GM12878 (cell line): Measurements from ENCODE around the gene MAP7.

Source experiments
- MYC ChIP-seq: IDR thresholded peaks from 2 replicates; pipeline ENCODE4 v1.6.1; 2011; ENCODE audit warnings: mild to moderate bottlenecking, low read length, moderate library complexity, inconsistent platforms; ENCODE audit not compliant: insufficient read depth, insufficient replicate concordance, insufficient read length, severe bottlenecking
- POLR2AphosphoS5 ChIP-seq: IDR thresholded peaks from 2 replicates; pipeline ENCODE4 v1.6.1; 2011; ENCODE audit warnings: mild to moderate bottlenecking, low read length, inconsistent platforms
- RB1 ChIP-seq: fragments of 450-650 bp; formaldehyde crosslinking; IDR thresholded peaks from 2 replicates; pipeline ENCODE4 v1.6.1; 2017; ENCODE audit warnings: mild to moderate bottlenecking, borderline replicate concordance
- SMAD1 ChIP-seq: fragments of 450-650 bp; IDR thresholded peaks from 2 replicates; pipeline ENCODE4 v1.6.1; 2018; ENCODE audit warnings: mild to moderate bottlenecking, low read depth; ENCODE audit not compliant: partially characterized antibody
- SMC3 ChIP-seq: IDR thresholded peaks from 2 replicates; pipeline ENCODE4 v1.6.1; 2011; ENCODE audit warnings: low read length, improper control_type of control experiment, borderline replicate concordance
- ZNF24 ChIP-seq: fragments of 450-650 bp; IDR thresholded peaks from 2 replicates; pipeline ENCODE4 v1.6.1; 2017; ENCODE audit warnings: antibody characterized with exemption, mild to moderate bottlenecking
- TF ChIP-seq, protein P1 (sequence below), 3 experiments: IDR thresholded peaks in 2 of 3; conservative IDR thresholded peaks in 1 of 3; 2 replicates each; pipeline ENCODE4 v1.5.1; 2011; ENCODE audit warnings: low read depth in 3 of 3, low read length in 3 of 3, mild to moderate bottlenecking in 3 of 3, control low read depth in 2 of 3, moderate library complexity in 2 of 3, inconsistent platforms in 1 of 3, mixed read lengths in 1 of 3; ENCODE audit not compliant: control insufficient read depth in 2 of 3, insufficient read depth in 1 of 3; ENCODE audit errors: extremely low read depth in 1 of 3
- TF ChIP-seq, protein P2 (sequence below): fragments of 450-650 bp; IDR thresholded peaks from 2 replicates; pipeline ENCODE4 v1.6.1; 2017; ENCODE audit warnings: mild to moderate bottlenecking, moderate library complexity
- TF ChIP-seq, protein P3 (sequence below): fragments of 150-350 bp; IDR thresholded peaks from 2 replicates; pipeline ENCODE4 v1.6.1; 2014; ENCODE audit warnings: mild to moderate bottlenecking, low read depth, low read length
- TF ChIP-seq, protein P4 (sequence below): IDR thresholded peaks from 2 replicates; pipeline ENCODE4 v1.6.1; 2012; ENCODE audit warnings: low read depth, low read length, improper control_type of control experiment

DNA sequence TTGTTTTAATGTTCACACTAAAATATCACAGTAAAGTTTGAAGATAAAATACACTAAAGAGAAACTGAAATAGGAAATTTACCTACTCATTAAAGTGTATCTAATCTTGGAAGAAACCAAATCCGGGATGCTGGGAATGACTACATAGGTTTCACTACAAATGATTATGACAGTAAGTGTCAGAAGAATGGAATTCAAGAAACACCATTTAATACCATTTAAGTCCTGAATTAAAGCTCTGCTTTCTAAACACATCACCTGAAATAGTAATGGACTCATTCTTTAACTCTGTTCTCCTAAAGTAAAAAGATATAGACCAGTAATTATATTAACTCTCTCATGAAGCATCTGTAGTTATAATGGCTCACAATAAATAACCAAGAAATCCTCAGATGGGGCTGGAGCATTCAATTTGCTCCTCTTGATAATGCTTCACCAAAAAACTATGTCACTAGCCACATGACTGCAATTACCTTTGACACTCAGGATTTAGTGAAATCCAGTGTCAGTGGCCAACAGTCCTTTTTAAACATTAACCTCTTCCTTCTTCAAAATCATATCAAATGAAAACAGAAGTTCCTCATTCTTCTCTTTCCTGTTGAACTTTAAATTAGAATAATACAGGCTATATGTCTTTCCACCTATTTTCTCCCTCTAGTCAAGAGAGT is 41.4 kb downstream of the MAP7 start:
- TF ChIP-seq, protein P1, sequence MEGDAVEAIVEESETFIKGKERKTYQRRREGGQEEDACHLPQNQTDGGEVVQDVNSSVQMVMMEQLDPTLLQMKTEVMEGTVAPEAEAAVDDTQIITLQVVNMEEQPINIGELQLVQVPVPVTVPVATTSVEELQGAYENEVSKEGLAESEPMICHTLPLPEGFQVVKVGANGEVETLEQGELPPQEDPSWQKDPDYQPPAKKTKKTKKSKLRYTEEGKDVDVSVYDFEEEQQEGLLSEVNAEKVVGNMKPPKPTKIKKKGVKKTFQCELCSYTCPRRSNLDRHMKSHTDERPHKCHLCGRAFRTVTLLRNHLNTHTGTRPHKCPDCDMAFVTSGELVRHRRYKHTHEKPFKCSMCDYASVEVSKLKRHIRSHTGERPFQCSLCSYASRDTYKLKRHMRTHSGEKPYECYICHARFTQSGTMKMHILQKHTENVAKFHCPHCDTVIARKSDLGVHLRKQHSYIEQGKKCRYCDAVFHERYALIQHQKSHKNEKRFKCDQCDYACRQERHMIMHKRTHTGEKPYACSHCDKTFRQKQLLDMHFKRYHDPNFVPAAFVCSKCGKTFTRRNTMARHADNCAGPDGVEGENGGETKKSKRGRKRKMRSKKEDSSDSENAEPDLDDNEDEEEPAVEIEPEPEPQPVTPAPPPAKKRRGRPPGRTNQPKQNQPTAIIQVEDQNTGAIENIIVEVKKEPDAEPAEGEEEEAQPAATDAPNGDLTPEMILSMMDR (IDR thresholded peaks at IDR 0.05 in 2 of 3, conservative IDR thresholded peaks at IDR 0.05 in 1 of 3; ENCODE audit: control insufficient read depth in 2 of 3, extremely low read depth in 1 of 3, insufficient read depth in 1 of 3, low read depth in 3 of 3, low read length in 3 of 3), result no peak
- TF ChIP-seq, protein P2, sequence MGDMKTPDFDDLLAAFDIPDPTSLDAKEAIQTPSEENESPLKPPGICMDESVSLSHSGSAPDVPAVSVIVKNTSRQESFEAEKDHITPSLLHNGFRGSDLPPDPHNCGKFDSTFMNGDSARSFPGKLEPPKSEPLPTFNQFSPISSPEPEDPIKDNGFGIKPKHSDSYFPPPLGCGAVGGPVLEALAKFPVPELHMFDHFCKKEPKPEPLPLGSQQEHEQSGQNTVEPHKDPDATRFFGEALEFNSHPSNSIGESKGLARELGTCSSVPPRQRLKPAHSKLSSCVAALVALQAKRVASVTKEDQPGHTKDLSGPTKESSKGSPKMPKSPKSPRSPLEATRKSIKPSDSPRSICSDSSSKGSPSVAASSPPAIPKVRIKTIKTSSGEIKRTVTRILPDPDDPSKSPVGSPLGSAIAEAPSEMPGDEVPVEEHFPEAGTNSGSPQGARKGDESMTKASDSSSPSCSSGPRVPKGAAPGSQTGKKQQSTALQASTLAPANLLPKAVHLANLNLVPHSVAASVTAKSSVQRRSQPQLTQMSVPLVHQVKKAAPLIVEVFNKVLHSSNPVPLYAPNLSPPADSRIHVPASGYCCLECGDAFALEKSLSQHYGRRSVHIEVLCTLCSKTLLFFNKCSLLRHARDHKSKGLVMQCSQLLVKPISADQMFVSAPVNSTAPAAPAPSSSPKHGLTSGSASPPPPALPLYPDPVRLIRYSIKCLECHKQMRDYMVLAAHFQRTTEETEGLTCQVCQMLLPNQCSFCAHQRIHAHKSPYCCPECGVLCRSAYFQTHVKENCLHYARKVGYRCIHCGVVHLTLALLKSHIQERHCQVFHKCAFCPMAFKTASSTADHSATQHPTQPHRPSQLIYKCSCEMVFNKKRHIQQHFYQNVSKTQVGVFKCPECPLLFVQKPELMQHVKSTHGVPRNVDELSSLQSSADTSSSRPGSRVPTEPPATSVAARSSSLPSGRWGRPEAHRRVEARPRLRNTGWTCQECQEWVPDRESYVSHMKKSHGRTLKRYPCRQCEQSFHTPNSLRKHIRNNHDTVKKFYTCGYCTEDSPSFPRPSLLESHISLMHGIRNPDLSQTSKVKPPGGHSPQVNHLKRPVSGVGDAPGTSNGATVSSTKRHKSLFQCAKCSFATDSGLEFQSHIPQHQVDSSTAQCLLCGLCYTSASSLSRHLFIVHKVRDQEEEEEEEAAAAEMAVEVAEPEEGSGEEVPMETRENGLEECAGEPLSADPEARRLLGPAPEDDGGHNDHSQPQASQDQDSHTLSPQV, result no peak
- TF ChIP-seq RB1 (no peak), SMAD1 (no peak), MYC (no peak), SMC3 (no peak), POLR2AphosphoS5 (no peak), ZNF24 (no peak)
- TF ChIP-seq, protein P3, sequence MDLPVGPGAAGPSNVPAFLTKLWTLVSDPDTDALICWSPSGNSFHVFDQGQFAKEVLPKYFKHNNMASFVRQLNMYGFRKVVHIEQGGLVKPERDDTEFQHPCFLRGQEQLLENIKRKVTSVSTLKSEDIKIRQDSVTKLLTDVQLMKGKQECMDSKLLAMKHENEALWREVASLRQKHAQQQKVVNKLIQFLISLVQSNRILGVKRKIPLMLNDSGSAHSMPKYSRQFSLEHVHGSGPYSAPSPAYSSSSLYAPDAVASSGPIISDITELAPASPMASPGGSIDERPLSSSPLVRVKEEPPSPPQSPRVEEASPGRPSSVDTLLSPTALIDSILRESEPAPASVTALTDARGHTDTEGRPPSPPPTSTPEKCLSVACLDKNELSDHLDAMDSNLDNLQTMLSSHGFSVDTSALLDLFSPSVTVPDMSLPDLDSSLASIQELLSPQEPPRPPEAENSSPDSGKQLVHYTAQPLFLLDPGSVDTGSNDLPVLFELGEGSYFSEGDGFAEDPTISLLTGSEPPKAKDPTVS, result no peak
- TF ChIP-seq, protein P4, sequence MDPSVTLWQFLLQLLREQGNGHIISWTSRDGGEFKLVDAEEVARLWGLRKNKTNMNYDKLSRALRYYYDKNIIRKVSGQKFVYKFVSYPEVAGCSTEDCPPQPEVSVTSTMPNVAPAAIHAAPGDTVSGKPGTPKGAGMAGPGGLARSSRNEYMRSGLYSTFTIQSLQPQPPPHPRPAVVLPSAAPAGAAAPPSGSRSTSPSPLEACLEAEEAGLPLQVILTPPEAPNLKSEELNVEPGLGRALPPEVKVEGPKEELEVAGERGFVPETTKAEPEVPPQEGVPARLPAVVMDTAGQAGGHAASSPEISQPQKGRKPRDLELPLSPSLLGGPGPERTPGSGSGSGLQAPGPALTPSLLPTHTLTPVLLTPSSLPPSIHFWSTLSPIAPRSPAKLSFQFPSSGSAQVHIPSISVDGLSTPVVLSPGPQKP, result no peak
